ENCODE measurements around the gene ADAMTSL2. TPM values are rescaled to one million over a fixed set of nuclear protein-coding genes. Genes with fewer than 3 reads are reported as not detected.

ADAMTSL2 gene
- polyA plus RNA-seq, 1 experiment: not detected

DNA sequence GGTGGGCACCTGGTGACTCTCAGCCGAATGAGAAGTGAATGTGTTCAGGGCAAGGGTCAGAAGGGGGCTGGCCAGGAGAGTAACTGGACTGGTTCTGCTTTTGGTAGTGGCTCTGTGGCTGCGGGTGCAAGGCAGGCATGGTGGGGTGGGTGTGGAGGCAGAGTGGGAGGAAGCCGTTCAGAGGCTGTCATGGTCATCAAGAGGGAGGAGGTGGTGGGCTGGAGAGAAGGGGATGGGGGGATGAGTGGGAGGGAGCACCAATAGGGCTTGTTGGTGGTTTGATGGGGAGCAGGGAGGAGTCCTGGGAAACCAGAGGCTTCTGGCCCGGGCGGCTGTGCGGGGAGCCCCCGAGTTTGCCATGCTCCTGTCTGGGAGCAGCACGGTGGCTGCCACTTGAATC is 61.4 kb downstream of the ADAMTSL2 start:
- ChIA-PET CTCF (no interaction called here), POLR2A (no interaction called here)
- TF ChIP-seq, protein P1, sequence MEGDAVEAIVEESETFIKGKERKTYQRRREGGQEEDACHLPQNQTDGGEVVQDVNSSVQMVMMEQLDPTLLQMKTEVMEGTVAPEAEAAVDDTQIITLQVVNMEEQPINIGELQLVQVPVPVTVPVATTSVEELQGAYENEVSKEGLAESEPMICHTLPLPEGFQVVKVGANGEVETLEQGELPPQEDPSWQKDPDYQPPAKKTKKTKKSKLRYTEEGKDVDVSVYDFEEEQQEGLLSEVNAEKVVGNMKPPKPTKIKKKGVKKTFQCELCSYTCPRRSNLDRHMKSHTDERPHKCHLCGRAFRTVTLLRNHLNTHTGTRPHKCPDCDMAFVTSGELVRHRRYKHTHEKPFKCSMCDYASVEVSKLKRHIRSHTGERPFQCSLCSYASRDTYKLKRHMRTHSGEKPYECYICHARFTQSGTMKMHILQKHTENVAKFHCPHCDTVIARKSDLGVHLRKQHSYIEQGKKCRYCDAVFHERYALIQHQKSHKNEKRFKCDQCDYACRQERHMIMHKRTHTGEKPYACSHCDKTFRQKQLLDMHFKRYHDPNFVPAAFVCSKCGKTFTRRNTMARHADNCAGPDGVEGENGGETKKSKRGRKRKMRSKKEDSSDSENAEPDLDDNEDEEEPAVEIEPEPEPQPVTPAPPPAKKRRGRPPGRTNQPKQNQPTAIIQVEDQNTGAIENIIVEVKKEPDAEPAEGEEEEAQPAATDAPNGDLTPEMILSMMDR (IDR thresholded peaks at IDR 0.05; ENCODE audit: insufficient read depth, low read depth, low read length): no peak
- Histone ChIP-seq H3K27me3 (ENCODE audit: control insufficient read depth, insufficient read depth, low read length) (no peaks in the 10 kb centered on the region), H3K36me3 (ENCODE audit: control insufficient read depth, insufficient read depth, low read length) (no peaks in the 10 kb centered on the region), H3K4me3 (ENCODE audit: low read depth, low read length) (no peak overlapping the region)
- no peak for DNase-seq (ENCODE audit: low read depth)

DNA sequence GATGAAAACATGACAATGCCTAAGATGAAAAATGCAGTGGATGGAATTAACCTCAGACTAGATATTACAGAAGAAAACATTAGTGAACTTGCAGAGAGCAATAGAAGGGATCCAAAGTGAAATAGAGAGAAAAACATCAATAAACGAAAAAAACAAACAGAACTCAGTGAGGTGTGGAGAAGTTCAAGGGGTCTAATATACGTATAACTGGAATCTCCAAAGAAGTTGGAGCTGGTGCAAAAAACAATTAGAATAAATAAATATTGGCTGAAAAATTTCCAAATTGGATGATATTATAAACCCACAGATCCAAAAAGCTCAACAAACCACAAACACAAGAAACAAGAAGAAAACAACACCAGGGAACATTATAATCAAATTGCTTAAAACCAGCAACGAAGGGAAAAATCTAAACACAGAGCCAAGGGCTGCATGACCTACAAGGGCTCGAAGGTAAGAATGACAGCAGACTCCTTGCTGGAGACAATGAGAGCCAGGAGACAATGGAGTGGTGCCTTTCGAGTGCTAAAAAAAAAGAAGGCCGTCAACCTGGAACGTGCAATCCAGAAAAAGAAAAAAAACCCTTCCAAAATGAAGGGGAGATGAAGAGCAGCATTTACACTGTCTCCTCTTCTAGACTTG is 62.9 kb downstream of the ADAMTSL2 start:
- Histone ChIP-seq H3K4me3 (ENCODE audit: low read depth, low read length) (no peak overlapping the region), H3K36me3 (ENCODE audit: control insufficient read depth, insufficient read depth, low read length) (no peaks in the 10 kb centered on the region), H3K27me3 (ENCODE audit: control insufficient read depth, insufficient read depth, low read length) (0 out of 2 replicates have a peak, but pooled peaks cover 1% of the 10 kb centered on the region)
- no peak for DNase-seq (ENCODE audit: low read depth)
- ChIA-PET POLR2A (no interaction called here), CTCF (no interaction called here)
- TF ChIP-seq, protein P1 (IDR thresholded peaks at IDR 0.05; ENCODE audit: insufficient read depth, low read depth, low read length): no peak

DNA sequence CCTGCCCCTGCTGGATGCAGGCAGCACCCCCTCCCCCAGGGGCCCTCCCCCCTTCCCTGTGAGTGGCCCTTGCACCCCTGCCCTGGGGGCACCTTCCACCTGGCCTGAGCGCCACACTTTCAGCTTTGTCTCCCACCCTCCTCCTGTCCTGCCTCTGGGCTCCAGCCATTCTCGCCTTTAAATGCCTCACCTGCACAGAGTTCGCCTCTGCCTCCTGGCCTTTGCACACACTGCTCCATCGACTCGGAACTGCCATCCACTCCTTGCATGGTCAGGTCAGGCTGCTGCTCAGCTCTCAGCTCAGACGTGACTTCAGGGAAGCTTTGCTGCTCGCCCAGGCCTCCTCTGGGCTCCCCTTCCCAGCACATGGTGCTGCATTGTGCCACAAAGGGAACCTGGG is 64.5 kb downstream of the ADAMTSL2 start:
- Histone ChIP-seq H3K4me3 (ENCODE audit: low read depth, low read length) (no peak overlapping the region), H3K27me3 (ENCODE audit: control insufficient read depth, insufficient read depth, low read length) (0 out of 2 replicates have a peak, but pooled peaks cover 1% of the 10 kb centered on the region), H3K36me3 (ENCODE audit: control insufficient read depth, insufficient read depth, low read length) (no peaks in the 10 kb centered on the region)
- no peak for DNase-seq (ENCODE audit: low read depth)
- ChIA-PET POLR2A (no interaction called here), CTCF (no interaction called here)
- TF ChIP-seq, protein P1 (IDR thresholded peaks at IDR 0.05; ENCODE audit: insufficient read depth, low read depth, low read length): no peak

DNA sequence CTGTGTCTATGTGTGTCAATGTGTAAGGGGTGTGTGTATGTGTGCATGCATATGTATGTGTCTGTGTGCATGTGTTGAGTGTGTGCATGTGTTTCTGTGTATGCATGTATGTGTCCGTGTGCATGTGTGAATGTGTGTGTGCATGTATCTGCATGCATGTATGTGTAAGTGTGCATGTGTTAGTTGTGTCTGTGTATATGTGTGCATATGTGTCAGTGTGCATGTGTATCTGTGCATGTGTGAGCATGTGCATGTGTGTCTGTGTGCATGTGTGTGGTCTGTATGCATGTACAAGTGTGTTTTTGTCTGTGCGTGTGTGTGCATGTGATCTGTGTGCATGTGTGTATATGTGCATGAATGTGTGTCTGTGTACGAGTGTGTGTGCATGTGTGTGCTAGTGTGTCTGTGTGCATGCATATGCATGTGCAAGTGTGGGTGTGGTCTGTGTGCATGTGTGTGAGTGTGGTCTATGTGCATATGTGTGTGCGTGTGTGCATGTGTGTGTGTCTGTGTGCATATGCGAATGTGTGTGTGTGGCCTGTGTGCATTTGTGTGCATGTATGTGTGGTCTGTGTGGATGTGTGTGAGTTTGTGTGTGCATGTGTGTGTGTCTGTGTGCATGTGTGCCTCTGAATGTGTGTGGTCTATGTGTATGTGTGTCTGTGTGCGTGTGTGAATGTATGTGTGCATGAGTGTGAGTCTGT is 65.1 kb downstream of the ADAMTSL2 start:
- DNase-seq (ENCODE audit: low read depth): no peak
- ChIA-PET POLR2A (no interaction called here), CTCF (no interaction called here)
- no peaks in the 10 kb centered on the region for H3K36me3 ChIP-seq (ENCODE audit: control insufficient read depth, insufficient read depth, low read length)
- H3K4me3 ChIP-seq (ENCODE audit: low read depth, low read length): no peak overlapping the region
- TF ChIP-seq, protein P1 (IDR thresholded peaks at IDR 0.05; ENCODE audit: insufficient read depth, low read depth, low read length): no peak
- 0 out of 2 replicates have a peak, but pooled peaks cover 1% of the 10 kb centered on the region for H3K27me3 ChIP-seq (ENCODE audit: control insufficient read depth, insufficient read depth, low read length)

DNA sequence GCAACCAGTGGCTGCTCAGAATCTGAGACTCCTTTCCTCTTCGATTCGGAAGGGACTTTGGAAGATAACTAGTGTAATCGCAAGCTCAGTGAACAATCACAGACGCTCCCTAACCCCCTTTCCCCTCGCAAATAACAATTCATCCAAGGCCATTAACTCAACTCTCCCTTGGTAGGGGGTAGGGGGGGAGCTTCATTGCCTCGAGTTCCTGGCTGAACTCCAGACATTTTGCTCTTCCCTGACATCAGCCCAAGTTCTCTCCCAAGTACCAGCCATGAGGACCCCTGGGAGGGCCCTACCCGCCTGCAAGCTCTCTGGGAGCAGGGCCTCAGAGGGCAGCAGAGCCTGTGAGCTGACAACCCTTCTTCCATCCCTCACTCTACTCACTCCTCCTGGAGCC is 66.2 kb downstream of the ADAMTSL2 start:
- ChIA-PET CTCF (no interaction called here), POLR2A (no interaction called here)
- TF ChIP-seq, protein P1 (IDR thresholded peaks at IDR 0.05; ENCODE audit: insufficient read depth, low read depth, low read length): no peak
- Histone ChIP-seq H3K27me3 (ENCODE audit: control insufficient read depth, insufficient read depth, low read length) (0 out of 2 replicates have a peak, but pooled peaks cover 1% of the 10 kb centered on the region), H3K4me3 (ENCODE audit: low read depth, low read length) (no peak overlapping the region), H3K36me3 (ENCODE audit: control insufficient read depth, insufficient read depth, low read length) (no peaks in the 10 kb centered on the region)
- no peak for DNase-seq (ENCODE audit: low read depth)

Data from BJ (cell line).